Right hindlimb (tissue), 1 donor: ENCODE measurements around the gene PRRX1.

ENCODE experiments used
- DNase-seq: peaks from one replicate; pipeline ENCODE4 v3.0.0-alpha.2; 2018

Gene PRRX1

DNA sequence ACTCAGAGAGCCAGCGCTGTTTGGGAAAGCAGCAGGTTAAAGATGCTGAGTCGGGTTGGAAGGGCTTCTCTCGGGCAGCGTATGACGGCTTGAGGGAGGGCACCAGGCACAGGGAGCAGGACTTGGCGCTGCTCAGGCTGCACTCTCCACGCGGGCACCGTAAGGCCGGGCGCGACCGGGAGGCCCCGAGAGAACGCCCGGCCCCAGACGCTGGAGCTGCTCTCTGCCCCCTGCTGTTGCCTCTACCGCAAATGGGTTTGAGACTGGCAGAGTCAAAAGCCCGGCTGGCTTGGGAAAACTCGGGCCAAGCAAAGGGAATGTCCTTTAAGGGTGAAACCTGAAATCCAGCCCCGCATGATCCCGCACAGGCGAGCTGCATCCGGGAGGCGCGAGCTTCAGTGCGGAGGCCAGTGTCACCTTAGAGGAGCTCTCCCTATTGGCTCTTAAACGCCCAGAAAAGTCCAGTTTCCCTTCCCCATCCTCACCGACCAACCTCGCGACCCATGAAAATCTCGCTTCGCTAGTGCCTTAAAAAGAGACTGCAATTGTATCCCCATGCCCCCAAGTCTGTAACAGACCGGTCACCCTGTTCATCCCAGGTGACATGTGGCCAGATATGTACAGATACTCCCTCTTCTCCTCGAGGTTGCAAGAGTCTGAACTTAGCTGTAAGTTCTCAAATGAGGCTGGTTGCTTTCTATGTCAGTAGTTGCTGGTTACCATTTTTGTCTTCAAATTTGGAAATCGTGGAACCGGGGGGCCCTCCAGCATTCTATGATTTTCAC is 1.1 kb downstream of the PRRX1 start:
- DNase-seq, result peak; percentile 58

DNA sequence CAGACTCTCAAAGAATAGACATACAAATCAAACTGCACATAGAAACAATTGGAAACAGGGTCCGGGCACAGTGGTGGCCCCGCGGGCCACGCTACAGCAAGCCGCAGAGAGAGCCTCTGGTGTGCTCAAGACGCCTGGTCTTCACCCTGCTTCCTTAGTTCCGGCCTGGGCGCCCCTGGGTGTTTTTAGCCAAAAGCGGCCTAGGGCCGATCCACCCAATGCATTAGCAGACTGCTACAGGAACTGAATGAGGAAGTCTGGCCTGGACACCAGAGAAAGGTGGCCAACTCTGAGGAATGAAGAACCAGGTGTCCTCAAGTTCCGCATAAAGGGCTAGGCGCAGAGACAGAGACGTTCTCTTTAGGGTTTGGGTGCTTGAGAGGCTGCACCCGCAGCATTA is 1.7 kb downstream of the PRRX1 start:
- peak; percentile 51 for DNase-seq

DNA sequence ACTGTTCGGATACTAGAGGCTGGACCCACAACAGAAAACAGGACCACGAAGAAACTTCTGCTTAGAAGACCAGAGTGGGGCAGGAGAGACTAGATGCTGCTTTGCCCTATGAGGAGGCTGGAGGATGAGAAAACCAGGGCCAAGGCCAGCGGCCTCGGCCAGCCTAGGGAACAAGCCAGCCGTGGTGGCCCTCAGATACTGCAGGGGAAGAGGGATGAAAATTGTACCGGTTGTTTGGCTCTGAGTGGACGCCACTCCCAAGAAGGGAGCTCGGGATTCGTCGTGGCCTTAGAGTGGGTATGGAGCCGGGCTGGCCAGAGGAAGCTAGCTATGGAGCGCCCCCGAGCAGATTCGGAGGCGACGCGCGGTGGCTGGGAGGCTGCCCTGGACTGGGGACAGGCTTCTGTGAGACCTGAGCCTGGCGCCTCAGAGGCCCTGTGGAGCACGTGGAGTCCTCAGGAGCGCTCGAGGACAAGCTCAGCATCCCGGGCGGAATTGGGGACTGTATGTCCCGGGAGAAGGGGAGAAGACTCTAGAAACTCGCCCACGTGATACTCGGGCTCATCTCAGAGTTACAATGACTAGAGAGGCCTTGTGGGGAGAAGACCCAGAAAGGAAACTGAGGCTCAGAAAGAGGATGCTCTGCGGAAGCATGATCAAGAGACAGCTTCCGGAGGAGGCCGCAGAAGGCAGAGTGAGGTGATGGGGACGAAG is 2.8 kb downstream of the PRRX1 start:
- peak; percentile 50 for DNase-seq

DNA sequence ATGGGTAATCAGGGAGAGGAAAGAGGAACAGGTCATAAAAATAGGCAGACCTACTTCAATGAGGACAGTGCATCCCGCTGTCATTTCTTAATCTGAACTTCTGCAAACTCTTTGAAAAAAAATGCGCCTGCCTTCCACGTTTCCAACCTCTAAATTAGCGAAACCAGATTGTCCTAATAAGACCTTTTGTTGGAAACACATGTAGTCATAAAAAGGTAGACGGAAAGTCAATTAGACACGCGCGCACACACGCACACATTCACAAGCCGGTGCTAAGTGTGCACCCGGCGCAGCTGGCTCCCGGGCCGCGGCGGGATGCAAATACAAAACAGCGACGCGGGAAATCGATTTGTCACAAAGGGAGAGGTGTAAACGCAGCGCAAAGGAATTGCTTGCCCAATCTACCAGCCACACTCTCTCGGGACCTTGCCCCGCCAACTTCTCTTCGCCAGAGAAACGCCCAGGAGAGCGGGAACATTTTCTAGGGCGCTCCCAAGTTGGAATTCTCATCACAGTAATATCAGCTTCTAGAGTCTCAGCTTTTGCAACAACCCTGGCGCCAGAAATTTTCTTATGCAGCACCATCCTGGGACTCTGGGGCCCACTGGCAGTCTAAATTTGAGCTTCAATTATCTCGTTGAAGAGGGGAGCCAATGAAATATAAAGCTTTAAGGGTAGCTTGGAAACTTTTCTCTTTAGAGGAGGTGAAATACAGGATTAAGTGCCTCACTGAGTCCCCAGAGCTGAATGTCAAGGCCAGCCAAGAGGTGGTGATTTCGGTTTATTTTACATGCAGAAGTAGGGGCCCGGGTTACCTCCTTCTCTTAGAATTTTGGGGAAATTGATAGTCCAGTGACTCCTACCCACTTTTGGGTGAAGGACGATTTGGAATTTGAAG is 4.5 kb downstream of the PRRX1 start:
- DNase-seq, result peak; percentile 53

DNA sequence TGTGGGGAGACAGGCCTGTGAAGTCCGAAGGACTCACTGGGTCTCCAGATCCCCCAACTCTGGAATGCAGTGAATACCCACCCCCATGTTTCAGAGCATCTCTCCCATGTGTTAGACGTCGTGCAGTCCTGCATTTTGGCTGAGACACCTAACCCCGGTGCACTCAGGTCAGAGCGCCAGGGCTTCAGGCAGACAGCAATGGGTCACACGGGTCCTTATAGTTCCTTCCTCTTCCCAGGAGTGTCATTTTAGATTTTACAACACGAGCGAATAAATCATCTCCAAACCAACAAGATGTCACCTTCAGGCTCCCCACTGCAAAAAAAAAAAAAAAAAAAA is 5.1 kb downstream of the PRRX1 start:
- peak; percentile 64 for DNase-seq

DNA sequence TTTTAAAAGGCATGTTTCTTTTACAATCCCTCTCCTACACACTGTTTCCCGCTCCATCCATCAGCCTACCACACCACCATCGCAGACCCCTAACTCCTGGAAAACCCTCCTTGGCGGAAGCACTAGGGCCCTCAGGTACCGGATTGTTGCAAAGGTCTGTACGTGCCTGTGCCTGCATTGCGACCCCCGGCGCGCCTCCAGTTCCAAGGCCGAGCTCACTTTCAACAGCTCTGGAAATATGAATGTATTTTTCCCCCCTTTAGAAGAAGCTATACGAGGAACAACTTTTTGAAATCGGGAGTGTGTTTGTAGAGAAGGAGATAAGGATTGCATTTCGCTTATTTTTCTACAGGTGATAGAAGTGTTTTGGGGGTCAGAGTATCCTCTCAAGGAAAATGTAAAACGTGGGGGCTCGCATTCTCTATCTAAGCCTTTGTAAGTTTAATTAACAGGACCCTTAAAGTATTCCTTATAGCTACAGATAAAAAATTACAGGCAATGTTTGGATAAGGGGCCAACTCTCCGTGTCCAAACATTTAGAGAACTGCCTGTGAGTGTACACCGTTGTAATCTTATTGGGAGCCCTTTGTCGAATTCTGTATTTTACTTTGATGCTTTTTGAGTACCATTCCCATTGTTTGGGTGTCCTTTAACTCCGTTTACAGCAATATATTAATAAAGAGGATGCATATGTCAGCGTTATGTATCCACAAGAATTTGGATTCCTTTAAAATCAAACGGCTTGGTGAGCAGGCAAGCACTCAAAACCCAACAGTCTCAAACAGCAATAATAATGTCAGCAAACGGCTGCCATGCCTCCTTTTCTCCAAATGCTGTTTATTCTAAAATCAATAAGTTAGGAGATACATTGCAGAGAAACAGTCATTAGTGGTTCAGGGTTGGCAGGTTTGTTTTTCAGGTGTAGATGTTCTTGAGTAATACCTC is 5.9 kb downstream of the PRRX1 start:
- no peak for DNase-seq

DNA sequence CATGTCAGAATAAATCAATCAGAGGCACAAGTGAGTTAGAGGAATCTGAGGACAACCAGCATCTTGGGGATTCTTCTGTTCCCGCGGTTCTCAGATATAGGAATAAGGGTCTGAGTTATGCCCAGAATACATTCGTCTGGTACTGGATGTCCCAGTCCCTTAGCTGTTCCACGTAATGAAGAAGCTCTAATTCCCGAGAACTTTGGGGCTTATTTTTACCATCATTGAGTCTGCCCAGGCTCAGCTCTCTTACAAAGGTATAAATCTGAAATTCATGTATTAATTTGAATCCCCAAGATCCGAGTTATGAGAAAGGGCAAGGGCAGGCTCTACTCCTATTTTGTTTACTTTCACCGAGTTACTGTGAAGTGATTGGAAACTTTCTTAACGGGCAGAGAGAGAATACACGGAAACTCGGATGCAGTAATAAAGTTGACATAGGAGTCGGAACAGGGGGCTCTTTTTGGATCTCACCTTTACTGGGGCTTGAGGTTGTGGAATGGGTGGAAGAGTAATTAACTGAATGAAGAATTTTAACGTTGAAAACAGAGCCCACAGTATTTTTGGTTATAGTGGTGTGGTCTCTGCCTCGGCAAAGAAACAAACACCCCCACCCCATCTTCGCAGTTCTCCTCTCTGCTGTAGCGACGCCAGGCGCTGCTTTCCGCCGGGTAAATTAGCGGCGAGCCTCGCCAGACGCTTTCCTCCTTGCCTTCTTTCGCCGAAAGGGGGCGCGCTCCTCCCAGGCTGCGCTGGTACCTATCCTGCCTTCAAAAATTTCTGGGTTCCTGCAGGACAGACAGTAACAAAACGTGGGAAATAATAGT is 7.1 kb downstream of the PRRX1 start:
- peak; percentile 87 for DNase-seq

DNA sequence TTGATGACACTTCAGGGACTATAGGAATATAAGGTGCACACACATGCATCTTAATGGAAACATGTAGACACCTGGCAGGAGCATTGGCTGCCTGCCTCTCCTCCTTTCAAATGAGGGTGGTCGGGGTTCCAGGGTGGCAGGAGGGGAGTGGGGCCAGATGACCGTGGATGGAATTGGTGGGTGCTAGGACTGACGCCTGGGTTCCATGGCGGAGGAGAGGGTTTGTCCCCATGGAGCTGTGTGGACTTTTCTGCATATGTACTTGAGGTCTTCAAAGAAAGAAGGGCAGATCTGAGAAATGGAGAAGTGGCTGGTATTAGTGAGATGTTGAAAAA is 7.7 kb downstream of the PRRX1 start:
- DNase-seq, result no peak

DNA sequence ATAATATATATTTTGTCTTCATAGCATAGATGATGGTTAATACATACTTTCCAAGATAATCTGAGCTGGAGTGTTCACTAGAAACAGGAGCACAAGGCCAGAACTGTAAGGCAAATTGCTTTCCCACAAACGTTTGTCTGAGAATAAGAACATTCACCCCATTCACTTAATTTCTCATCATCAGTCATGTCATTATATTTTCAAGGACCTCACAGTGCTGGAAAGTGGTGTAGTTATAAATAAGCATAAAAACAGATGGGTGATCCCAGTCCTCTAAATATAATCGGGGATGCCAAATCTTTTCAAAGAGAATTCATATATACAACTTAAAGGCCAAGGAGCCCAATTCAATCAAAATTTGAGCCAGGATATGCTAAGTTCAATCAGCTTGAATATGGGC is 8.4 kb downstream of the PRRX1 start:
- no peak for DNase-seq

DNA sequence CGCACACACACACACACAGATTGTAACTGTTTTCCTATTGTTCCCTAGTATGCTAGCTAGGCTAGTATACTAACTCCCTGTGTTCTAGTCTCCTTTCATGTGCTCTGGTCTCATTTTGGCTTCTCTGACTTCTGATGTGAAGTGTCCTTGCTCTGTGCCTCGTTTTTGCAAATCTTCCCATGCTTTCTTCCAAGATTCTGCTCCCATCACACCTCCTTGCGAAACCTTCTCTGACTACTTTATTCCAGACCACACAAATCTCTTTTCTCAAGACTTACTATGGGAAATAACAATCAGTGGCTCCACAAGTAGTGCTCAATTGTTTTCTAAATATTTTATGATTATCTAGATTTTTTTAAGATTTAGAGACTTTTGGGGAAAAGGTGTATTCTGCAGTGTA is 10.3 kb downstream of the PRRX1 start:
- no peak for DNase-seq

DNA sequence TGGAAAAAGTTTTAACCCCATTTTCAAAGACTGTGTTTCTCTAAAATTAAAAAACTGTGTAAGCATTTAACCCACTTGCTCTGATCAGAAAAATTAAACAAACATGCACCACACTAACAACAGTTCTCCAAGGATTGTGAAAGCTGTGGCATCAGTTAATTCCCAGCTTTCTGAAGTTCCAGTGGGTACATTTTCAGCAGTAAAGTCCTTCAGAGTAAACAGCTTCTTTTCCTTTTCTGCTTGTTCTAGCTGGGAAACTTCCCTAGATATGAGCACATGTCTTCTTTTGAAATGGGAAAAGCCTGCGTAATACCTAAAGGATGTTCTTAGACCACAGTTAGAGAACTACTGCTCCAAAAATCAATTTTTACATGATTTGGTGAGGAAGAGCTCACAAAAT is 11.1 kb downstream of the PRRX1 start:
- DNase-seq, result no peak

DNA sequence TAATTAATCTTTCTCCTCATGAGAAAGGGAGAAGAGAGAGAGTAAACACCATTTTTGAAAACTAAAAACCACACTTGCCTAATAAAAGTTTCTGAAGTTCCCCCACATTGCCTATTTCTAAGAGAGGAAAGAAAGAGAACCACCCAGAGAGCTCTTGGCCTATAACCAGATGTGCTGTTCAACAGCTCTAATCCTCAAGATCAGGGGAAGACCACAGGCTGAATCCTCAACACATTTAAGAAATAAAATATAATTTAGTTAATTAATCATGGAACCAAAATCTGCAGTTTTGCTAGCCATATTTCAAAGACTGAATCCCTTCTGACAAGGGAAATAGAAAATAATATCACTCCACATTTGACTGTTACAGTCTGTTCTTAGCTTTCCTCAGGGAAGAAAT is 11.9 kb downstream of the PRRX1 start:
- no peak for DNase-seq

DNA sequence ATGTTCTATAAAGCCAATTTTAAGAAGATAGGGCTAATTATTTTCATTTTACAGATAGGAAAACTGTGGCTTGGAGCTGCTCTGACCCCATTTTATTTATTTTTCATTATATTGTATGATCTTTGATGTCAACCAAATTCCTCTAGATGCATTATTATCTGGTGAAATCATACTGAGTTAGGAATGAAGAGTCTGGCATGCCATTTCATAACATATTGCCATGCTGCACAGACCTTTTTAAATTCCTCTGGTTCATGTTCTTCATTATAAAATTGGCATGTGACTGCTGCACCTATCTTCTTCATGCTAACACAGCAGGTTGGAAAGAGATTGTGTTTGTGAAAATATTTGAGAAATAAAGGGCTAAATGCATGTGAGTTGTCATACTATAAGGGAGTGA is 12.7 kb downstream of the PRRX1 start:
- no peak for DNase-seq

DNA sequence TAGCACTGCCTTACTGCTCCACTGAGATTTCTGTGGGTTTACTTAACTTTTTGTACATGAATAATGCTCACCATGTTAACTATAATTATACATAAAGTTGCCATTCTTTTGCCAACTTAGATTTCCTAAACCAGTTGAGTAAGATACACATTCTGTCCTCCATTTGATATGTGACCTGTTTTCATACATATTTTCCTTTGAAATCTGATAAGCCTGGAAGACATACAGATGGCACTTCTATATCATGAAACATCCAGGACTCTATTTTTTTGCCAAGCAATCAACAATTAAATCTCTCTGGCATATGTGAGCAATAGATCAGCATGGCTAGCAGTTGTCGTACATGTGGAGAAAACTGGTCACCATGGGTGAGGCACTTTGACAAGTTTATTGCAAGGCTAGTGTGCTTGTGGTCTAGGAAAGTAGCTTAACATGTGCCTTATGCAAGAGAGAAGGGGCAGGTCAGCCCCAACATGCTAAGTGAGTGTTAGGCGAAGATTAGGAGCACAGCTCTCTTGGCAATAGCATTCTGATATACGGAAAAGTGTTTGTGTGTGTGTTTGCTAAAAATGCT is 14.2 kb downstream of the PRRX1 start:
- no peak for DNase-seq

DNA sequence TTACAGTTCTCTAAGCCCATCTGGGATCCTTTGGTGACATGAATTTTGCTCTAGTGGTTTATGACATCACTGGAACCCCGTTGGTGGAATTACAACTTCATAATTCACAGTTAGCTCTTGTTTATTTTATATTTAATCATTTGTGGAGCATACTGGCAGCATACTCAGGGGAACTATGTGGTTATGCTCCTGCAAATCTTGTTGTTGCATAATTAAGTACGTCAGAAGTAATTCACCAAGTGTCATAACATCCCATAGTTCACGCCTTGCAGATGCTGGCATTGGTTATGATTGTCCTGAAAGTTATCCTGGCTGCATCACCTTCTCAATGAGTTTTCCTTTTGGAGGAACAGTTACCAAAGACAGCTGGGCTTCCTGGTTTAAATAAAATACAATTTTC is 16.5 kb downstream of the PRRX1 start:
- no peak for DNase-seq

DNA sequence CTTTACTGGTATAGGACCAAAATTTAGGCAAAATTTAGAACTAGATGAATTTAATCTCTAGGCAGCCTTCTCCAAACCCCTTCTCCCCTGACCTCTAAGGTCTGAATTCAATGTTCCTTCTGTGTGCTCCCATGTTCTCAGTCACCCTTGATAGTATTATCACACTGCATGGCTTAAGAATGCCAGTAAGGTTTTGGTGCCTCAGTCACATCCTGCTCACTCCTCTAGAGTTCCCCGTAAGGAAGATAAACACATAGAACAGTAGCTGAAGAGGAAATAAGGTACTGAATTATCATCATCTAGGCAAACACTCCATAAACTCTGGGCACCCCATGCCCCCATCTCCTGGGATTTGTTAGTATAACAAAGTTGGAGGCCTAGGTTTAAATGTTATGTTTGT is 18.2 kb downstream of the PRRX1 start:
- DNase-seq, result no peak

DNA sequence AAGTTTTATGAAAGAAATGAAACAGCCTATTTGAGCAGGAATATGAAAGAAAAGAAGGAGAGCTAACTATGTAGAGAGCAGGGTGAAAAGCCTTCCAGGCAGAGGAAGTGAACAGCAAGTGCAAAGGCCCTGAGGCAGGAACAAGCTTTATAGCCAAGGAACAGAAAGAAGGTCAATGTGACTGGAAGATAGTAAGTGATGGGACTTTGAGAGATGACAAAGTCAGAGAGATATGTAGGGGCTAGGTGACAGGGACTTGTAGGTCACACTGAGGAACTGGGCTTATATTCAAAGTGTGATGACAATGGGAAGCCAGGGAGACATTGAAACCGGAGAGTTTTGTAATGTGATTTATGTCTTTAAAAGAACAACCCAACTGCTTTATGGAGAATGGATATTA is 18.9 kb downstream of the PRRX1 start:
- DNase-seq, result no peak

DNA sequence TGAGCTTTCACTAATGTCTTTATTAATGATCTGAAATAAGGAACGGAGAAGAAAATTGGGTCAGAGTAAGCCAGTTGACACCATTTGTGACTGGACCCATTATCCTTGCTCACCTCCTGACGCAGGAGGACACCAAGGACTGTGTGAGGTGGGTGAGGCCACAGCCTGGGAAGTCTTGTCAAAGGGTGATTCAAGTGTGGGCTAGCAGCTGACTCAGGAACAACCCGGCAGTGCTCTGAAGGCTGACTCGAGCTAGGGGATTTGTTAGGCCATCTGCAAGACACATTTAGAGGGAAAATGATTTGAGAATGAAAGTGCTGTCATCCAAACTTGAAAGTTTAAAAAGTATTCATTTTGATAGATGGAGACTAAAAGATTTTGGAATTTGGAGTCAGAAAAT is 21.2 kb downstream of the PRRX1 start:
- no peak for DNase-seq

DNA sequence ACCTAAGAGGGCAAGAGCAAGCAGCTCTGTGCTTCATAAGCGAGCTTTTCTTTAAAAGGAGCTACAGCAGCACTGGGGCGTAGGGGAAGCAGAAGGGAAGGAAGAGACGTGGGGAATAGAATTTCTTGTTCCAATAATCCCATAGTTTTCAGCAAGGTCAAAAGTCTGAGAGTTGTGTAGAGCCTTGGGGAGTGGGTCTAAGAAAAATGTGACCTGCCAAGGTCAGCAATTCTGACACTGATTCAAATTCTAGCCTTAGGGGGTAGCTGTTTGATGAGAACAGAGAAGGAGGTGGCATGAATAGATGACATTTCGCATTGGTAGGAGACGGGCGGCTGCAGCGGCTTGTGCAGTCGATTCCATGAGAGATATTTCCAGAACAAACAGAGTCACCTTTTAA is 22.4 kb downstream of the PRRX1 start:
- no peak for DNase-seq

DNA sequence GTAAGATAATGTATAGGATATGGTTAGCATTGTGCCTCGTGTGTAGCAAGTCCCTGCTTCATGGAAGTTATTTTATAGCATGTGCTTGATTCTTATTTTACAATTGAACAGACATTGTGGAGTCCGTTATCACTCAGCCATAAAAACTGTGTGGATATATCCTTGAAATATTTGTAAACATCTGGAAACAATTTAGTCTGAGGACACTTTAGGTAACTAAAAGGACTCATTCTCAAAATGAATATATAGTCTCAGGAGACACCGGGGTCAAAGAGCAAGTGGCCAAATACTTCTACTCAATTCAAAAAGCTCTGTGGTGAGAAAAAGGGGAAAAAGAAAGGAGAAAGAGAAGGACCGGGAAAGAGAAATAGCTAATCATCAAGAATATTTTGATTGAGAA is 23.7 kb downstream of the PRRX1 start:
- no peak for DNase-seq

DNA sequence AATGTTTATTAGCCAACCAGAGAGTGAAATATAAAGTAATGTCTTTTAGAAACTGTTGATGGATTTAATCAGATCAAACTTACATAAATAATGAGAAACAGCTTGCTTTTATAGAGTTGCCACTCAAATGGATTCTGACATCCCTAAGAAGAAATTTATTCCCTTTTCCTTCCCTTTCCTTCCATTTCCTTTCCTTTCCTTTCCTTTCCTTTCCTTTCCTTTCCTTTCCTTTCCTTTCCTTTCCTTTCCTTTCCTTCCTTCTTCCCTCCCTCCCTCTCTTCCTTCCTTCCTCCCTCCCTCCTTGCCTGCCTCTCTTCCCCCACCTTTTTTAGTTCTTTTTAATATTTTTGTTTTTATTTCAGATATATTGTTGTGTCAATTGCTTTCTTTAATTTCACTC is 27.3 kb downstream of the PRRX1 start:
- DNase-seq, result no peak
